ENCODE results near the gene MED13L.

DNA sequence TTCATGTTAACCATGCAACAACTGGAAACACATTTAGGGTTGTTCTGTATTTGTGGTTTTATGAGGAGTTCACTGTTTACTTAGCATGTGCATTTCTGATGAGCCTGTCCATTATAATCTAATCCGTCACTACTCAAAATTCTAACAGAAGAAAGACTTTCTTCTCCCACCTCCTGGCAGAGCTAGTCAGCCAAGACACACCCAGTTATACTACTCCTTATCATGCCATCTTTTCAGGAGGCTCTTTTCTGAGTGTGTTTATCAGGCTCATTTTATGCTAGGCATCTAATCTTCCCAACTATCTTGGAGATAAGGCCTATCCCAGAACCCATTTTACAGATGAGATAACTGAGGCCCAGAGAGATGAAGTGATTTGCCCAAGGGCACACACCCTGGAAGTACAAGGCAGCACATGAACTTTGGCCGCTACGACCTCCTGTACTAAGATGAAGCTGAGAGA, 10.4 kb upstream of the MED13L start:
- TF ChIP-seq, protein P1, sequence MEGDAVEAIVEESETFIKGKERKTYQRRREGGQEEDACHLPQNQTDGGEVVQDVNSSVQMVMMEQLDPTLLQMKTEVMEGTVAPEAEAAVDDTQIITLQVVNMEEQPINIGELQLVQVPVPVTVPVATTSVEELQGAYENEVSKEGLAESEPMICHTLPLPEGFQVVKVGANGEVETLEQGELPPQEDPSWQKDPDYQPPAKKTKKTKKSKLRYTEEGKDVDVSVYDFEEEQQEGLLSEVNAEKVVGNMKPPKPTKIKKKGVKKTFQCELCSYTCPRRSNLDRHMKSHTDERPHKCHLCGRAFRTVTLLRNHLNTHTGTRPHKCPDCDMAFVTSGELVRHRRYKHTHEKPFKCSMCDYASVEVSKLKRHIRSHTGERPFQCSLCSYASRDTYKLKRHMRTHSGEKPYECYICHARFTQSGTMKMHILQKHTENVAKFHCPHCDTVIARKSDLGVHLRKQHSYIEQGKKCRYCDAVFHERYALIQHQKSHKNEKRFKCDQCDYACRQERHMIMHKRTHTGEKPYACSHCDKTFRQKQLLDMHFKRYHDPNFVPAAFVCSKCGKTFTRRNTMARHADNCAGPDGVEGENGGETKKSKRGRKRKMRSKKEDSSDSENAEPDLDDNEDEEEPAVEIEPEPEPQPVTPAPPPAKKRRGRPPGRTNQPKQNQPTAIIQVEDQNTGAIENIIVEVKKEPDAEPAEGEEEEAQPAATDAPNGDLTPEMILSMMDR (IDR thresholded peaks at IDR 0.05): no peak
- no peak for TF ChIP-seq POLR2A (IDR thresholded peaks at IDR 0.05)

Data from lower leg skin (tissue), 3 donors.